ENCODE results near the gene TMEM43. TPM values are rescaled to one million over a fixed set of nuclear protein-coding genes. Genes with fewer than 3 reads are reported as not detected.

TMEM43 gene
- total RNA-seq, 1 experiment from 2014 or later = 32.4 TPM

DNA sequence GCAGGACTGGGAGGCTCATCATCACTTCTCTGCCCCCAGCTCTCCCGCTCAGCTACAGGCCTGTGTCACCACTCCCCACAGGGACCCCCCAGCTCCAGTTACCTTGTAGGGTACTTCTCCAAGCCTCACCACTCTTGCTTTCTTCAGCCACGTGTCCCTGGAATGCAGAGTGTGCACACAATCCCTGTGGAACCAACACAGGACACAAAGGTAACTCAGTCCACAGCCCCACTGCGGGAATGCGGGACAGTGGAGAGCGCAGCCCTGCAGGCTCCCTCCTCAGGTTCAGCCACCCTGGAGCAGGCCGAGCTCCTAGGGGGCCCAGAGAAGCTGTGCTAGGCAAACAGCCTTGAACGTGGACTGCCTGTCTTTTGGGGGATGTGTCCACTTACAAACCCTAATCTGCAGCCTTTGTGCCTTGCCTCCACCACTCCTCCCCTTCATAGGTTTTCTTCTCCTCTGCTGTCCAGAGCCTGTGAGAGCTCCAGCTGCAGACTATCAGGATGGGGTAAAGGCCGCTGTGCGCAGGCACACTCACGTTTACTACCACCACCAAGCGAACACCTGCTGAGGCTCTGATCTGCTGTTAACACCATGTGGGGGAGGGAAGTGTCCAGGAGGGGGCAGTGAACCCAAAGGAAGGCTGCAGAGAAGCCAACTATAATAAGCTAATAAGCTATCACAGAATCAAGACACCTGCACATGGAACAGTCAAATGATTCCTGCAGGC lies 27.5 kb downstream of the TMEM43 start:
- H3K9me3 ChIP-seq (ENCODE audit: control insufficient read depth in 1 of 2, insufficient read depth in 1 of 2, low read depth in 1 of 2, low read length in 2 of 2) = no peaks in the 10 kb centered on the region
- DNase-seq (ENCODE audit: low read depth, low spot score) = no peak
- BruUV-seq (replicated peaks) = no TSS peak
- H3K36me3 ChIP-seq (ENCODE audit: control insufficient read depth in 1 of 2, insufficient read depth in 2 of 2, low read length in 2 of 2) = peaks cover 9 to 18% of the 10 kb centered on the region in 2 experiments; a peak in 2 of 4 replicates
- no peak for TF ChIP-seq CEBPB (IDR thresholded peaks at IDR 0.05; ENCODE audit: low read depth)
- TF ChIP-seq, protein P1, sequence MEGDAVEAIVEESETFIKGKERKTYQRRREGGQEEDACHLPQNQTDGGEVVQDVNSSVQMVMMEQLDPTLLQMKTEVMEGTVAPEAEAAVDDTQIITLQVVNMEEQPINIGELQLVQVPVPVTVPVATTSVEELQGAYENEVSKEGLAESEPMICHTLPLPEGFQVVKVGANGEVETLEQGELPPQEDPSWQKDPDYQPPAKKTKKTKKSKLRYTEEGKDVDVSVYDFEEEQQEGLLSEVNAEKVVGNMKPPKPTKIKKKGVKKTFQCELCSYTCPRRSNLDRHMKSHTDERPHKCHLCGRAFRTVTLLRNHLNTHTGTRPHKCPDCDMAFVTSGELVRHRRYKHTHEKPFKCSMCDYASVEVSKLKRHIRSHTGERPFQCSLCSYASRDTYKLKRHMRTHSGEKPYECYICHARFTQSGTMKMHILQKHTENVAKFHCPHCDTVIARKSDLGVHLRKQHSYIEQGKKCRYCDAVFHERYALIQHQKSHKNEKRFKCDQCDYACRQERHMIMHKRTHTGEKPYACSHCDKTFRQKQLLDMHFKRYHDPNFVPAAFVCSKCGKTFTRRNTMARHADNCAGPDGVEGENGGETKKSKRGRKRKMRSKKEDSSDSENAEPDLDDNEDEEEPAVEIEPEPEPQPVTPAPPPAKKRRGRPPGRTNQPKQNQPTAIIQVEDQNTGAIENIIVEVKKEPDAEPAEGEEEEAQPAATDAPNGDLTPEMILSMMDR (IDR thresholded peaks at IDR 0.05 in 2 of 3, conservative IDR thresholded peaks at IDR 0.05 in 1 of 3; ENCODE audit: borderline replicate concordance in 1 of 3, insufficient read depth in 1 of 3, low read depth in 2 of 3, low read length in 2 of 3) = peak in 2 of 3 experiments; percentile 55 to 62; a peak in 4 of 6 replicates
- TF ChIP-seq RAD21 (IDR thresholded peaks at IDR 0.05; ENCODE audit: low read depth) = peak; percentile 40
- no peaks in the 10 kb centered on the region for H3K9me2 ChIP-seq (ENCODE audit: insufficient read depth)
- peak; percentile 61 for ATAC-seq
- no peaks in the 10 kb centered on the region for H3K79me2 ChIP-seq (ENCODE audit: insufficient read depth, low read length)
- no peak overlapping the region for H2AFZ ChIP-seq (ENCODE audit: low read depth, low read length, poor library complexity, severe bottlenecking)
- H3K27me3 ChIP-seq (ENCODE audit: insufficient read depth, low read length) = no peaks in the 10 kb centered on the region
- intact Hi-C loops (cut with micrococcal nuclease) = no loop called here
- no peak overlapping the region for H3K27ac ChIP-seq (ENCODE audit: low read depth, low read length)
- no peaks in the 10 kb centered on the region for H3K4me1 ChIP-seq (ENCODE audit: control insufficient read depth in 1 of 2, insufficient read depth in 2 of 2, low read length in 2 of 2)
- no peak overlapping the region for H3K9ac ChIP-seq (ENCODE audit: low read length)
- no peak overlapping the region for H3K4me3 ChIP-seq (replicated peaks in 1 of 2; ENCODE audit: low read depth in 1 of 2, low read length in 2 of 2)
- CTCF ChIA-PET = interaction anchor here (0.7 to 1.6 kb wide), 4 partner anchors 13 to 256 kb away, joined by 3 to 4 read pairs (median 3); no protein-coding TSS in a partner anchor
- no peak overlapping the region for H3K4me2 ChIP-seq (ENCODE audit: low read length)
- RAD21 ChIA-PET (ENCODE audit: low non-redundant PET in 1 of 2, low total read pairs in 2 of 2, uncharacterized antibody in 2 of 2, unreplicated experiment in 2 of 2) = interaction anchor here in 1 of 2 experiments (0.8 kb wide), 1 partner anchor 51 kb away, joined by 3 read pairs; no protein-coding TSS in a partner anchor
- no peaks in the 10 kb centered on the region for H4K20me1 ChIP-seq (ENCODE audit: insufficient read depth)
- POLR2A ChIA-PET = no interaction called here

DNA sequence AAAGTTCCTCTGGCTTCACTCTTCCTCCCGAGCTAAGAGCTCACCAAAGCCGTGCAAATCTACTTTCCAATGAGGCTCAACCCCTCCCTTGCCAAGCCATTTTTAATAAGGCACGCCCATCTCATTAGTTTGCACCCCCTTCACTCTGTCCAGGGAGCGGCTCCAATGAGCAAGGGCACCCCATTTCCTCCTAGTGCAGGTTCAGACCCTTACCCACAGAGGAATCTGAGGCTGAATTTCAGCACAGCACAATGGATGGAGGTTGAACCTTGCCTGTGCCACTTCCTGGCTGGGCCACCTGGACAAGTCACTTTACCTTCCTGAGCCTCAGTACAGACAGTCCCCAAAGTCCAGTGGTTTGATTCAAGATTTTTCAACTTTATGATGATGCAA lies 28.1 kb downstream of the TMEM43 start:
- no peak overlapping the region for H2AFZ ChIP-seq (ENCODE audit: low read depth, low read length, poor library complexity, severe bottlenecking)
- intact Hi-C loops (cut with micrococcal nuclease) = no loop called here
- H3K27me3 ChIP-seq (ENCODE audit: insufficient read depth, low read length) = no peaks in the 10 kb centered on the region
- no peak for ATAC-seq
- no peak for DNase-seq (ENCODE audit: low read depth, low spot score)
- no peaks in the 10 kb centered on the region for H4K20me1 ChIP-seq (ENCODE audit: insufficient read depth)
- no peaks in the 10 kb centered on the region for H3K9me2 ChIP-seq (ENCODE audit: insufficient read depth)
- H3K9ac ChIP-seq (ENCODE audit: low read length) = no peak overlapping the region
- peaks cover 13 to 21% of the 10 kb centered on the region in 2 experiments; a peak in 3 of 4 replicates for H3K36me3 ChIP-seq (ENCODE audit: control insufficient read depth in 1 of 2, insufficient read depth in 2 of 2, low read length in 2 of 2)
- H3K4me2 ChIP-seq (ENCODE audit: low read length) = no peak overlapping the region
- RAD21 ChIA-PET (ENCODE audit: low non-redundant PET in 1 of 2, low total read pairs in 2 of 2, uncharacterized antibody in 2 of 2, unreplicated experiment in 2 of 2) = interaction anchor here in 1 of 2 experiments (0.8 kb wide), 1 partner anchor 51 kb away, joined by 3 read pairs; no protein-coding TSS in a partner anchor
- H3K4me1 ChIP-seq (ENCODE audit: control insufficient read depth in 1 of 2, insufficient read depth in 2 of 2, low read length in 2 of 2) = no peaks in the 10 kb centered on the region
- no peaks in the 10 kb centered on the region for H3K9me3 ChIP-seq (ENCODE audit: control insufficient read depth in 1 of 2, insufficient read depth in 1 of 2, low read depth in 1 of 2, low read length in 2 of 2)
- no peak overlapping the region for H3K4me3 ChIP-seq (replicated peaks in 1 of 2; ENCODE audit: low read depth in 1 of 2, low read length in 2 of 2)
- H3K27ac ChIP-seq (ENCODE audit: low read depth, low read length) = no peak overlapping the region
- CTCF ChIA-PET = interaction anchor here (0.7 to 1.6 kb wide), 4 partner anchors 13 to 256 kb away, joined by 3 to 4 read pairs (median 3); no protein-coding TSS in a partner anchor
- POLR2A ChIA-PET = no interaction called here
- no peaks in the 10 kb centered on the region for H3K79me2 ChIP-seq (ENCODE audit: insufficient read depth, low read length)
- no TSS peak for BruUV-seq (replicated peaks)
- TF ChIP-seq ZNF274 (IDR thresholded peaks at IDR 0.05; ENCODE audit: low read depth, low read length) (no peak), POLR2A (IDR thresholded peaks at IDR 0.05; ENCODE audit: borderline replicate concordance, extremely low read depth, insufficient read depth, insufficient read length) (no peak), CBX3 (IDR thresholded peaks at IDR 0.05; ENCODE audit: low read depth) (no peak), POLR2AphosphoS5 (IDR thresholded peaks at IDR 0.05; ENCODE audit: low read depth, low read length) (no peak), JUND (IDR thresholded peaks at IDR 0.05) (no peak), ELF1 (IDR thresholded peaks at IDR 0.05; ENCODE audit: borderline replicate concordance, low read depth) (no peak), FOSL1 (IDR thresholded peaks at IDR 0.05; ENCODE audit: low read depth) (no peak), ZFX (IDR thresholded peaks at IDR 0.05) (no peak), YY1 (IDR thresholded peaks at IDR 0.05; ENCODE audit: extremely low read depth, insufficient replicate concordance, low read depth, low read length) (no peak), SP1 (IDR thresholded peaks at IDR 0.05; ENCODE audit: low read depth) (no peak), CEBPB (IDR thresholded peaks at IDR 0.05; ENCODE audit: low read depth) (no peak)
- TF ChIP-seq, protein P2, sequence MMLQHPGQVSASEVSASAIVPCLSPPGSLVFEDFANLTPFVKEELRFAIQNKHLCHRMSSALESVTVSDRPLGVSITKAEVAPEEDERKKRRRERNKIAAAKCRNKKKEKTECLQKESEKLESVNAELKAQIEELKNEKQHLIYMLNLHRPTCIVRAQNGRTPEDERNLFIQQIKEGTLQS (IDR thresholded peaks at IDR 0.05) = no peak
- TF ChIP-seq, protein P3, sequence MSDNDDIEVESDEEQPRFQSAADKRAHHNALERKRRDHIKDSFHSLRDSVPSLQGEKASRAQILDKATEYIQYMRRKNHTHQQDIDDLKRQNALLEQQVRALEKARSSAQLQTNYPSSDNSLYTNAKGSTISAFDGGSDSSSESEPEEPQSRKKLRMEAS (IDR thresholded peaks at IDR 0.05) = no peak
- TF ChIP-seq, protein P1 (IDR thresholded peaks at IDR 0.05 in 2 of 3, conservative IDR thresholded peaks at IDR 0.05 in 1 of 3; ENCODE audit: borderline replicate concordance in 1 of 3, insufficient read depth in 1 of 3, low read depth in 2 of 3, low read length in 2 of 3) = no peak; a peak in 1 of 6 replicates
